Measurements from ENCODE around the gene RYR3.

RYR3 gene

DNA sequence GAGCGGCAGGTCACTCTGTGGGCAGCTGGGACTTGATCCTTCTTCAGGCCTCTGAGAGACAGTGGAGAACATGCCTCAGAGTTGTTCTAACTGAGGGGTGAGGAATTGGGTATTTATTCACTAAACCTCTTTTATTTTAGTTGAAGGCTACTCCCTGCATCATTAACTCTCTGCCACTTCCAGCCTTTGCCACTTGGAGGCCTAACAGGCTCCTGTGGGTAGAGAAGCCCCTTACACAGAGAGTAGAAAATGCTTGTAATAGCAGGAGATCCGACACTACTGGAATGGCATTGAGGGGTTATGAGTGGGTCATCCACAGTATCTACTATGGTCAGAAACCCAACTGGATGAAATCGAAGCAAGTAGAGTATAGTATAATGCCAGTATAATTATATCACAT lies 81.7 kb downstream of the RYR3 start:
- no peak for DNase-seq

DNA sequence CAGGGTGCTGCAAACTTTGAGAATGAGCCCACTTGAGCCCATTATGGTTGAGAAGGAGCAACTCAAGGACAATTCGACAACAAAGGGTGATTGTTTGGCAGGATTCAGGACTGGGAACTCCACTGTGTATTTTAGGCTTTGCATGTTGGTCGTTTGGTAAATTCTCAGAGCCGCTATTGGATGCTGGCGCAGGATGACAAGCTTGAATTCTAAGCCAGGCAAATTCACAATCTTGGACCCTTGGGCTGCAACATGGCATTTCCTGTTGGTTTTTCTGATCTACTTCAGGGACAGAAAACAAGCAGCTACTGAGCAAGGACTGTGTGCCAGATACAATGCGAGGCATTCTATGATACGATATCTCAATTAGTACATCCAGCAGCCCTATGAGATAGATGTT lies 82.8 kb downstream of the RYR3 start:
- DNase-seq = no peak

DNA sequence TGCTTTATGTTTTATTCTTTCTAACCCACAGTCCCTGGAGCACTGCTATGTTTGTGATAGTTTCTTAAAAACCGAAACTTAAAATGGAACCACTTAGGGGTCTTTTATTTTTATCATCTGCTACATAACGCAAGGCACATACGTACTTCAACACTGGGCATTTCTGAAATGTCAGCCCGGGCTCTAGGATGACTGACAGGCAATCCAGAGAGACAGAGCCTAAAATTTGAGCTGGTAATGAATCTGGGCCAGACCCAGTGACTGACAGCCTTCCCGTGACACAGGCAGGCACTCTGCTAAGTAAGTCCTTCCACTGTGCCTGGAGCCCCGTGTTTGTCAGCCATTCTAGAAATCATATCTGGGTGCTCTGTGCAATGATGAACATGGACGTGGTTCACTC lies 84.6 kb downstream of the RYR3 start:
- DNase-seq = no peak

DNA sequence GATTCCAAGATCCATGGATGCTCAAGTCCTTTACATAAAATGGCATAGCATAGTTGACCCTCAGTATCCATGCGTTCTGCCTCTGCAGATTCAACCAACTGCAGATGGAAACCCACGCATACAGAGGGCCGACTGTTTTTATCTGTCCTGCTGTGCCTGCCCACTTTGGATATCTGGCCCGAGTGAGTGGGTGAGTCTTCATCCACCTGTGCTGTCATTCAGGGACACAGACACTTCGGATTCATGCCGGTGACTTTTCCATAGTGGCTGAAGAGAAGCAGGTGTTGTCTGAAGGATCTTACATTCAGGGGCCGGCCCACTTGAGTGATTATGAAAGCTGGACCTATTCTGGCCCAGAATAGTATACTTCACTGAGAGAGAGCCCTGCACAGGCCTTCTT lies 85.1 kb downstream of the RYR3 start:
- no peak for DNase-seq

DNA sequence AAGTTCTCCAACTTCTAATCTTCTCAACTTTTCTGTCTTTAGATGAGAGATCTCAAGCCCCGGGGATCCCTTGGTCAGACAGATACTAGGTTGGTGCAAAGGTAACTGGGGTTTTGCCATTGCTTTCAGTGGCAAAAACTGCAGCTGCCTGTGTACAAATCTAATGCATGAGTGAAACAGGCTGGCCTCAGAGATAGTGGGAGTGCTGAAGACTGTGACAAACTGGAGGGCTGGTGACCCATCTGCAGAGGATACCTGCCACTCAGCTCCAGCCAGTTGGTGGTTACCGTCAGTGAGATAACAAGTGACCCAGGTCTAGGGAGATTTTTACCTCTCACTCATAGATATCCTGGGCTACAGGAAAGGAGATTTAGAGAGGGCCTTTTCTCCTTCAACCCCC lies 85.7 kb downstream of the RYR3 start:
- DNase-seq = no peak

DNA sequence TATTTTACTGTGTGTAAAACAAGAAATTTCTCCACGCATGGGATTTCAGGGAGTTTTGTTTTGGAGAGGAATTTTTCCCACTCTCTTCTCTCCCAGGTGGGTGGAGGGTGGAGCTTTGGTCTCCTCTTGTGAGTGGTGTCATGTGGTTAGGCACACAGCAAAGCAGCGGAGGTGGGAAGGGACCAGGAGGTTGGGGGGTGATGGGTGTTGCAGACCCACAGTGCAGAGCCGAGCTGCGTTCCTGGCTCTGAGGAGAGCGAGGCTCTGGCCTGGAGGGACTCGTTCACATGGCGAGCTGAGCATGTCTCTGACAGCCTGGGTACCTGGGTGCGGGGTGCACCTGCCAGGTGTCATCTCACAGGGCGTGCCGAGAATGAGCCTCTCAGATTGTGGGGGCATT lies 87.8 kb downstream of the RYR3 start:
- no peak for DNase-seq

DNA sequence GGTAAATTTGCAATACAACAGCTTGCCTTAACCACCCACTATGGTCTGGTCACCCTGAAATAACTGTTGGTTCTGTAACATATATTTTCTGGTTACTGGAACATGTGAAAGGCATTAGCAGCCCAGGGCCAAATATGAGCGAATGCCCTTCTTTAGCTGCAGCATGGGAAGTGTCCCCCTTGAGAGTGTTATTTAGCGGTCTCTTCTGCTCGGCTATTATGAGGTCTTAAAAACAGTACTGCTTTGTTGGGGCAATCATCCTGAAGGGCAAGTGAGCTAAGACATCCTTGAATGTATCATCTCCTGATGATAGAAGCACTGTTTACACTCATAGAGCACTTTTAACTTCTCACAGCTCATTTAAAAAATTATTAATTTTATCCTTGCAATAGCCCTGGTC lies 90.2 kb downstream of the RYR3 start:
- DNase-seq = no peak

DNA sequence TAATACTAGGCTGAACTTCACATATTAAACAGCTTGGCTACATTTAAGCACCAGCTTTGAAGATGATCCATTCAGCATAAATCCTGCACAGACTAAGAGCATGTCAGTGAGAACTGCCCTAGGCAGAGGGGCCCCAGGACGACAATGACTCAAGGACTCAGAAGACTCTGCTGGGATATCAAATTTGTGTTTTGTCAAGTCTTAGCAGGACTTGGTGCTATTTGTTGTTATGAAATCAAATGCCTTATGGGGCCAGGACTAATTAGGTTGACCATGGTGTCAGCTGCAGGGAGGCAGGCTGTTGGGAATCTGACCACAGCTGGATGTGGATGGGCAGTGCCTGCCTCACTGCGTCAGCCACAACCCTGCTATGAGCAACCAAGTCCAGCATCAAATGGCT lies 91.8 kb downstream of the RYR3 start:
- DNase-seq = no peak

DNA sequence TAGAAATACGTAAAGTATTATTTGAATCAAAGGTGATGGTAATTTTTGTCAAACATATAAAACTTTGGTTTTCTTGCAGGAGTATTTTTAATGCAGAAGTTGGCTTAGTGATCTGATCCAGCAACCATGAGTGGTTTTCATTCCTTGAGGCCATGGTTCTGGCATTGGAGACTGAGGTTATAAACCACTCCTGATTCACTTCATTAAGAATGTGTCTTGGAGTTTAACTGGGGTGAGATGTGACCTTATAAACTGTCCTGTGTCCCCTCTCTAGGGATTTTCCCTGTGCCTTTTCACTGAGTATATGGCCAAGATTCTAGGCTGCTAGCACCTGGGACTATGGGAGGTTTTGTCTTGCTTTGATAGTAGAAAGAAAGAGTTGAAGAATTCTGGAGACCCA lies 94.3 kb downstream of the RYR3 start:
- no peak for DNase-seq

DNA sequence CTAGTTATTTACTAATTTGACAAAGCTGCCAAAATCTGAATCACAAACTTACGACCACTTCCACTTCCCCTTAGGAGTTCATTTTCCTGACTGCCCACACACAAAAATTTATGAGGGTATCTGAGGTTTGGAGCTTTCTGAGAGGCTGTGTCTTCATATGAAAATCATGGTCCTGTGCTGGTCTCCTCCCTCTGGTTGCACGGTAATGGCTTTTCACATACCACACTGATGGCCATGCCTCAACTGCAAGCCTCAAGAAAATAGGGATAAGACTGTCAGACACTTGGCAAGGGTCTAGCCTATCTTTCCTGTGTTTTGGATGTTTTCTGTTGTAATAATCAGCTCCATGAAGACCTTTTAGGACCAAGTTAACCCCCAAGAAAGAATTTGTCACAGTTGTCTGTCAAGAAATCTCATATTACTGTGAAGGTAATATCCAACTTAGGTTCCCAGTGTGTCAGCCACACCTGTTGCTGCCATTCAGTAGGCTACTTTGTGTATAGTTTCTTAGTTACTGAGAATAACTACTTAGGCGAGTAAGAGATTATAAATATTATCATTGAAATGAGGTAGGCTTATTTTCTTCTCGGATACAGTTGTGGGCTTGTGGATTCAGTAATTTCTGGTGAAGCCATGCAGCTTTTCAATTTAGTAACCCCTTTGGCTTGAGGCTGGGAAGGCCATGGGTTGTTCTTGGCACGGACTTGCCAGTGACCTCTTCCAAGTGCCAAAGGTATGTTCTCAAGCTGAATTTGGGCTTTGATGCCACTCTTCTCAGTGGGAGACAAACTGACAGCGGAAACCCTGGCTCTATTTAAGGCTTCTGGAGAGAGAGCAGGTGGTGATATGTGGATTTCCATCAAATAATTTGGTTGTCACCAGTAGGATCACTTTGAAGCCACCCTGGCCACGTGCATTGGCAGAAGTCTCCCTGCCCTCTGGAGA lies 101.1 kb downstream of the RYR3 start:
- no peak for DNase-seq

DNA sequence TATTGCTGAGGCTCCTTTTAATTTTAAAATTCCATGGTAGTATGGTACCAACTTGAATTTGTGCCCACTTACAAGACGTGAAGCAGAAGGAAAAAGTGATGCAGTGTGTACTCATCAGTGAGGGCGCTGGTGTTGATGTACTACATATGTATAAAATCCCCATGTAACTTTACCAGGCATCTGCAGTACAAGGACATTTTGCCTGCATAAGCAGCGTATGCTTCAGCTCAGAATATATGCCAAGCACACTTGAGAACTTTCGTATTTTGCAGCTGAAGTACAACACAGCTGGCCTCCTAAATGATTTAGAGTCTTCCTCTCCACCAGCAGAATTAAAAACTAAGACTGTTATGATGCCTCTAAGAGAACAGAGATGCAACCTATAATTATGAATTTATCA lies 108.9 kb downstream of the RYR3 start:
- no peak for DNase-seq

DNA sequence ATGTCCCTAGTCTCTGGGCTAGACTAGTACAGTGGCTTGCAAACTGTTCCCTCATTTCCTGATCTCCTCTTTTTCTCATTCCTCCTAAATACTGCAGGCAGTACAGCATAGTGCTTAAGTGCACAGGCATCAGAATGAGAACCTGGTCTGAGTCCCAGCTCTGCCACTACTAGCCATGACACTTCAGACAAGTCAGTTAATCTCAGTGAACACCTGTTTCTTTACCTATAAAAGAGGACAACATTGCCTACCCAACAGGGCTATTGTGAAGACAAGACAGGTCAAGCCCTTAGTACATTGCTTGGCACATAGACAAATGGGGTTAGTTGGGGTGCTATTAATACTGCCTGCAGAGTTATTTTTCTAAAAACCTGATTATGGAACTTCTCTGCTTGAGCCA lies 113.3 kb downstream of the RYR3 start:
- DNase-seq = no peak

DNA sequence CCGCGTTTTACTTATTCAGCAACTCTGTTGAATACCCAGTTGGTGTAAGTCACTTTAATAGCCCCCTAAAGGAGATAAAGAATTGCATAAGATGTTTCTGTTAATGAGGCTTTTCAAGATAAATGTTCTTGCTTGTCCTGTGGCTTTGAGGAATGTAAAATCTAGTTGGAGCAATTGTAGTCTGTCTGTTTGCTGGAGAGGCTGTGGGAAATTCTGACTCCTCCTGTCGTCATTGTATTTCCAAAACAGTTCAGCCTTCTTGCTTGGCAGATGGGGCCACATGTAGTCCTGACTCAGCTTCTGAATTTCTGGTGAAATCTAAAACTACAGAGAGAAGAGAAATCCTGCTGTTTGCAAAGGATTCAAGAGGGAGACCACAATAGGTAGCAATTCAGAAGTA lies 114.4 kb downstream of the RYR3 start:
- no peak for DNase-seq

DNA sequence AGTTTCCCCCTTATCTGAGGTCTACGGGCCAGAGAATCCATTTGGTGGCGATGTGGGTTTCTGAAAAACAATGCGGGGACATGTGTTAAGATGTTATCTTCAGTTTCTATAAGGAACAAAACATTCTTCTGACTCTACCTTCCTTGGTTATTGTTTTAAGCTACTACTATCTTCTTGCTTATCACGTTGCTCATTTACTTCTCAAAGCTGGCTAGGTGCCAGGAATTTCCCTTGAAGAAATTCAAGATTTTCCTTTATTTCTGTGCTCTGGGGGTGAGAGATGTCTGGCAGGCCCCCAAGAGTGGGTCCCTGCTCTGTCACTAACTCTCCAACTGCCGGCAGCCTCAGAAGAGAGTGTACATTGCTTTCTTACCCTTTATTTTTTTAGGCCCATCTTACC lies 119.8 kb downstream of the RYR3 start:
- no peak for DNase-seq

DNA sequence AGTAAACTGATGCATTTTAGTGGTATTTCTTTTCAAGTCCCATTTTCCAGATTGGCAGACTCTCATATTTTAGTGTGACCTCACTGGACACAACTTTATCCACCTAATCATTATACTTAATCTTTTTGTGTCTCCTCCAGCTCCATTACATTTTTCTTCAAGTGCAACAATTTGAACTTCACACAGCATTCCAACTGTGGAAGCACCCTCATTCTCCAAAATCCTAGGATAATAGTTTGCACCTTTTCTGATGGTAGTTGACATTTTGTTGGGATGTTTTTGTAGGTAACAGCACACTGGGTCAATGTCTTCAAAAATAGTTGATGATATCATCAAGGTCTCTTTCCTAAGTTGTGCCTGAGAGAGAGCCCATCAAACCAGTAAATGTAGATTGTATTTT lies 123.1 kb downstream of the RYR3 start:
- DNase-seq = no peak

DNA sequence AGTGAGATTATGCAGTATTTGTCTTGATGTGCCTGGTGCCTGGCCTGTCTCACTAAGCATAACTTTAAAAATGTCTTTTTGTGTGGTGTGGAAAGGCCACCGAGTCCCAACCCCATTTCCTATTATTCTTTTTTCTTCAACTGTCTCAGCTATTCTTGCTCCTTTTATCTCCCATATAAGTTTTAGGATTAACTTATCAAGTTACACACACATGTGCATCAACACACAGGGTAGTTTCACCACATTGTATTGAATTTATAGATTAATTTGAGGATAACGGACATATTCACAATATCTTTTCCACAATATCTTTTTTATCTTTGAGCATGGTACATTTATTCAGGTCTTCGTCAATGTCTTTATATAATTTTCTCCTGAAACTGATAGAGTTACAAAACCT lies 127.6 kb downstream of the RYR3 start:
- no peak for DNase-seq

DNA sequence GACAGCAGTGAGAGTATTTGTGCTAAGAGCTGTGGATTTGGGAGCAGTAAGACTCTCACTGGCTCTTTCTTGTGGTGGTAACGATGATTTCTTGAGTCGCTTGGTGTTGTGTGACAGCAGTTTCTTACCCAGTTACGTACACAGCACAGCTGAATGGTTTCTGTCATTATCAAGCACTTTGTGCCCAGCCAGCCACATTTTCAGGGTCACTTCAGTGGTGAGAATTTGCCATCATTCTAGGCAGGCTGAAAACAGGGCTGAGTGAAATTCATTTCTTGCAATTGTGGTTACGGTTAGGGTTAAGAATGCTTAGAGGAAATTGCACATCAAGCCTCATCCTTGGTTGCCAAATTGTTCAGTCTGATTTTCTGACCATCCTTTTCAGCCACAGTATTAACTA lies 130.1 kb downstream of the RYR3 start:
- no peak for DNase-seq

DNA sequence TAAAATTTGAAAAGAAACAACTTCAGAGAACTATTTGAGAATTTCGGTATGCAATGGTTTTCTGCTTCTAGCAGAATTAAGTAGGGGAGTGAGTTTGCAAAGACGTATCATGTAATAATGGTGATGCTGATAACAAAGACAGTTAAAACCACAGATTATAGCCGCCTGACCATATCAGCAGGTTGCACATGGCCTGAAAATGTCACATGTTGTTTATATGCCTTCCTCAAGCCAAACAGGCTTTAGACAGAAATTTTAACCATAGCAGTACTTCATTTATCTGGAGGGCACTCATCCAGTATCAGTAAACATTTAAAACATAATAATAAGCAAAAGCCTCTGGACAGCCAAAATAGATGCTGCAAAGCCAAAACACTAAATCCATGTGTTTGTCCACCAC lies 131.7 kb downstream of the RYR3 start:
- DNase-seq = no peak

DNA sequence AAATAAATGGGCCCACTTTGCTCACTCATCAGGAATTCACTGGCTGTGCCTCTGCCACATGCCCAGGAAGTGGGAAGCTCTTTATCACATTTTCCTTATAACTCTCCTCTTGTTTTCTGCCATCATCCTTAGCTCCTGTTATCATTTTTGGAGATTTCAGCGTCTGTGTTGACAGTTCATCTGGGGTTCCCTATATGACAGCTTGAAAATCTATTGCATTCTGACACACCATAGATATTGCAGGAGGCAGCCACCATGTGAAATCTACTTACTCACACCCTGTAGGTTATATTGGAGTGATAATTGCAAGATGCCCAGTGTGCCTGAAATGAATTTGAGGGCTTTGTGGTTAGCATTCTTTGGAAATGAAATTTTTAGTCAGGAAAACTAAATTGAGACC lies 132.9 kb downstream of the RYR3 start:
- DNase-seq = no peak

DNA sequence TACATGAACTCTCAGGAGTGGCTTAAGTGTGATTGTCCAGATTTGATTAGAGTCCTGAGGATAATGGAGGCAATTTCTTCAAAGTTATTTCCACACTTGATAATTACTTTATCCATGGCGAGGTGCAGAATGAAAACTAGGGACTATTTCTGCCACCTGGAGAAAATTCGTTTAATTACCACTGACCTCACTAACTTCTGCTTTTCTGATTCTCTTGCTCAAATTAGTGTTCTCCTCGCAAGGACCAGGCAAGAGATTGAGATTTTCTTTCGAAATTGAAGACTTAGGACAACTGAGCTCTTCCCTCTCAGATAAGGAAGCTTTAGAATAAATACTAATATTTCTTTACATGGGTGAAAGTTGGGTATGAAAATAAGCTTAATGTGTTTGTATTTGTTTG lies 135.2 kb downstream of the RYR3 start:
- no peak for DNase-seq

DNA sequence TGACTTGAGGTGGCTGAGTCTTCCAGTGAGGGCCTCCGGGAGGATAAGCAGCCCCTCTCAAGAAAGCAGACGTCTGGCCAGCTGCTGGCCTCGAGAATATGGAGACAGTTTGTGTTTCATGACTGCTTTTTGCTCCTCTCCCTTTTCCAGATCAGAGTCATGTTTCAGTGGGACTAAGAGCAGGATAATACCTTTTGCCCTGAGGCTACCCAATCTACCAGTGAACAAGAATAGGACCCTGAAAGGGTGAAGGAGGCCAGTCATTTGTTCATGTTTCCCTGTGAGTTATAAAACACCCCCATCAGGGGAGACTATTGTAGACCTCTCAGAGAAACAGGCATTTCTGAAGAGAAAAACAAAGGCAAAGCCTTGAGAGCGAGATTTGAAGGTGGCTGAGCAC lies 137.4 kb downstream of the RYR3 start:
- DNase-seq = no peak

DNA sequence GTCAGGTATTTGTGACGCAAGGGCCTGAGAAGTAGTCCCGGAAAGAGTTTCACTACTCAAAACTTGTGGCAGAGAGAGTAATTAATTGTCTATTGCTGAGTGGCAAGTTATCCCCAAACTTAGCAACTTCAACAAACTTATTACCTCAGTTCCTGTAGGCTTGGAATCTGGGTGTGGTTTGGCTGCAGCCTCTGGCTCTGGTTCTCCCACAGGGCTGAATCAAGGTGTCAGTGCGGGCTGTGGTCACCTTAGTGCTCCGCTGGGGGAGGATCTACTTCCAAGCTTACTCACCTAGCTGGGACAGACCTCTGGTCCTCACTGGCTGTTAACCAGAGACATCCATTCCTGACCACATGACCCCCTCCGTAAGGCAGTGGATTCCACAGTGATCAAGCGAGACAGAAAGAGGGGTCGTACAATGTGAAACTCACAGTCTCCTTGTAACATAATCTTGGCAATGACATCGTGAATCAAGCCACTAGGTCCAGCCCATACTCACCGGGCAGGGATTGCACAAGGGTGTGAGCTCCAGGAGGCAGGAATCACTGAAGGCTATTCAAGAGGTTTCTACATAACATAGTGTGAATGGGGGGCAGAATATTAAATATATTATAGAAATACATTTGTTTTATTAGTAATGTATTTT lies 138.3 kb downstream of the RYR3 start:
- no peak for DNase-seq

DNA sequence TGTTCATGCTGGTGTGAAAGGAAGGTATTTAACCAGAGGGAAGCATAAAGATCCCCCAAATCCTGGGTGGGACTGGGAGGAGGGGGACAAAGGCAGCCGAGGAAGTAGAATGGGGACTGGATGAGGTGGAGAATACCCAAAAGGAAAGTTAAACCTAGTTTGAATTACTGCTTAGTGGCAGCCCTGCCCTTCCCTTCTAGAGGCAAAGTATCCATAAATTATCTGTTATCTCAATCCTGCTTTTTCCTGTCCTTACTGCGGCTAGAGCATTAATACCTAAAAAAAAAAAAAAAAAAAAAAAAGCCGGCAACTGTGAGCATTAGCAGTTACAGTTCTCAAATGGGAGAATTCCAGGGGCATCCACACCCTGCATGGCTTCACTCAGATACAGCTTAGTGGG lies 139.0 kb downstream of the RYR3 start:
- DNase-seq = no peak

DNA sequence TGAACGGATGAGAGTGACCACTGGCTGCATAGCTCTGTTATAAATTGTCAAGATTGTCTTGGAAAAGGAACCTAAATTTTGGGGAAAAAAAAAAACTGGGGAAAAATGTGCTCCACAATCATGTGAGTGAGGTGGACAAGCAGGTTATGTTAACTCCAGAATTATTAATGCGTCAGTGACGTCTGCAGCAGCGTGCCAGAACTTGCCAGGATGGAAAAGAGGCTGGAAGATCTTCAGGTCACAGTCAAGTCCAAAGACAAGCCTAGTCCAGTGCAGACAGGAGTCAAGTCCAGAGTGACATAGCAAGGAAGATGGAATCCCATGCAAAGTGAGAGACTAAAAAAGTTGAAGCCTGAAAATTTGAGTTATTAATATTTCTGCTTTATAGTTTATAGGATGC lies 140.6 kb downstream of the RYR3 start:
- DNase-seq = no peak

DNA sequence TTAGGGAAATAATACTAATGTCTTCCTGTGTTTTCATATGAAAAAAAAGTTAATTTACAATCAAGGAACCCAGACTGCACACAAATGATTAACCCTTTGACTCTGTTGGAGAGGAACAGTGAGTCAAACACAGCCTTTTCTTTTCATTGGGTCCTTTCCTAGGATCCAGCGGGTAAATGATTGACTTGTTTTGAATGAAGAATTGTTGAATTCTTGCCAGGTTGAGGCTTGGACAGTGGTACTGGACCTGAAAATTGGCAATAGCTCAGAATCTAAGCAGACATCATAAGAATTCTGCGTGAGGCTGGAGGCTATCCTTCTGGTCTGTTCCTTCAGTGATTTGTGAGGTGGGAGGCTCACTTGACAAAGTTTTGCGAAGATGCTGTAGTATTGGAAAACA lies 143.0 kb downstream of the RYR3 start:
- DNase-seq = no peak

Measured in SHP77 treated with DMSO at 0.1 percent for 48 hours (cell line).